ENCODE results near the gene MROH7.
"Not testable (repeated sequence)": the region's sequence is repeated elsewhere in the genome, so short reads cannot be mapped to it uniquely, and the experiment has no call there.

The MROH7 gene

GRCh38 chr1:54610048-54610447, 31.5 kb upstream of the MROH7 start:
- DNase-seq (ENCODE audit: low spot score) = no peak

GRCh38 chr1:54610601-54611580, 30.7 kb upstream of the MROH7 start:
- DNase-seq (ENCODE audit: low spot score) = no peak

- DNase-seq (ENCODE audit: low spot score) = no peak
Observed at GRCh38 chr1:54611621-54612020, 30.0 kb upstream of the MROH7 start.

- DNase-seq (ENCODE audit: low spot score) = no peak
Observed at GRCh38 chr1:54614024-54614423, 27.6 kb upstream of the MROH7 start.

- DNase-seq (ENCODE audit: low spot score) = no peak
Observed at GRCh38 chr1:54614563-54614962, 27.0 kb upstream of the MROH7 start.

- no peak for DNase-seq (ENCODE audit: low spot score)
Observed at GRCh38 chr1:54615531-54616279, 25.9 kb upstream of the MROH7 start.

GRCh38 chr1:54619749-54620148, 21.8 kb upstream of the MROH7 start:
- no peak for DNase-seq (ENCODE audit: low spot score)

- DNase-seq (ENCODE audit: low spot score) = no peak
Observed at GRCh38 chr1:54623216-54624007, 18.2 kb upstream of the MROH7 start, which contains the start of gene FAM151A. Gene FAM151A (minus strand): TSS chr1:54623525. CDS start chr1:54623395, 130 bp downstream.

- no peak for DNase-seq (ENCODE audit: low spot score)
Observed at GRCh38 chr1:54624466-54625464, 16.8 kb upstream of the MROH7 start.

- no peak for DNase-seq (ENCODE audit: low spot score)
Observed at GRCh38 chr1:54627196-54627595, 14.4 kb upstream of the MROH7 start.

GRCh38 chr1:54635804-54636203, 5.8 kb upstream of the MROH7 start:
- not testable (repeated sequence) for DNase-seq (ENCODE audit: low spot score)

GRCh38 chr1:54636461-54637446, 4.8 kb upstream of the MROH7 start:
- DNase-seq (ENCODE audit: low spot score) = not testable (repeated sequence)

GRCh38 chr1:54640361-54640760, 1.2 kb upstream of the MROH7 start:
- DNase-seq (ENCODE audit: low spot score) = no peak

- DNase-seq (ENCODE audit: low spot score) = no peak
Observed at GRCh38 chr1:54643736-54644135, 2.1 kb downstream of the MROH7 start.

GRCh38 chr1:54645806-54646676, 4.5 kb downstream of the MROH7 start:
- DNase-seq (ENCODE audit: low spot score) = no peak

GRCh38 chr1:54649130-54649898, 7.7 kb downstream of the MROH7 start:
- no peak for DNase-seq (ENCODE audit: low spot score)

- no peak for DNase-seq (ENCODE audit: low spot score)
Observed at GRCh38 chr1:54649921-54650320, 8.3 kb downstream of the MROH7 start.

GRCh38 chr1:54650417-54650816, 8.8 kb downstream of the MROH7 start:
- no peak for DNase-seq (ENCODE audit: low spot score)

Measured in activated CD4-positive, alpha-beta T cell treated with anti-CD3 and anti-CD28 coated beads, Interleukin-2, Interleukin-4, amounts not matched to agents 100 ng/mL and 50 ng/mL, durations not matched to agents 16 hours and 8 hours (primary cell).